ENCODE results near the gene GSTP1. TPM values are rescaled to one million over a fixed set of nuclear protein-coding genes. Genes with fewer than 3 reads are reported as not detected.

GSTP1 gene
- total RNA-seq, 1 donor from 2014 or later = 696 TPM

DNA sequence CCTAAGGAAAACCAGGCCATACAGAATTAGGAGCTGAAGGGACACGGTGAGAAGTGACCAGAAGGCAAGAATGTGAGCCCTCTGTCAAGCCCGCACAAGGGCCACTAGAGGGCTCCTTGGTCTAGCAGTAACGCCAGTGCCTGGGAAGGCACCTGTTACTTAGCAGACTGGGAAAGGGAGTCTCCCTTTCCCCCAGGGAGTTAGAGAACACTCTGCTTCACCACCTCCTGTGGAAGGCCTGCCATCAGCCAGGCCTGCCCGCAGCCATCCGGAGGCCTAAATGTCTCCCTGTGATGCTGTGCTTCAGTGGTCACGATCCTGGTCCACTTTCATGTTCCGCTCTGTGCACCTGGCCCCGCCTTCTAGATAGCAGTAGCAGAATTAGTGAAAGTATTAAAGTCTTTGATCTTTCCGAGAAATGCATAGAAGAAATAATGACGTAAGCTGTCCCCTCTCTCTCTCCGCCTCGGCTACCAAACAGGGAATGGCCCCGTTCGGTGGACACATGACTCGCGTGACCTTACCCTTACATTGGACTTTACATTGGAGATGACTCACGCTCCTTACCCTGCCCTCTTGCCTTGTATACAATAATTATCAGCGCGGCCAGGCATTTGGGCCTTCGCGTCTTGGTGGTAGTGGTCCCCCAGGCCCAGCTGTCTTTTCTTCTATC, 10.7 kb upstream of the GSTP1 start:
- Mint-ChIP-seq H3K27ac (ENCODE audit: unreplicated experiment) (no peak overlapping the region), H3K4me3 (ENCODE audit: unreplicated experiment) (no peak overlapping the region), H3K27me3 (ENCODE audit: unreplicated experiment) (peaks cover 2% of the 10 kb centered on the region), H3K9me3 (ENCODE audit: unreplicated experiment) (no peaks in the 10 kb centered on the region), H3K4me1 (ENCODE audit: unreplicated experiment) (peaks cover 6% of the 10 kb centered on the region), H3K36me3 (ENCODE audit: low read depth, unreplicated experiment) (no peaks in the 10 kb centered on the region)
- DNase-seq (ENCODE audit: low spot score) = peak; percentile 47
- peak; percentile 37 for TF ChIP-seq CTCF (IDR thresholded peaks at IDR 0.05; ENCODE audit: unreplicated experiment)

- H3K9me3 Mint-ChIP-seq (ENCODE audit: unreplicated experiment) = no peaks in the 10 kb centered on the region
- no peak overlapping the region for H3K4me3 Mint-ChIP-seq (ENCODE audit: unreplicated experiment)
- peaks cover 6% of the 10 kb centered on the region for H3K4me1 Mint-ChIP-seq (ENCODE audit: unreplicated experiment)
- no peak overlapping the region for H3K27ac Mint-ChIP-seq (ENCODE audit: unreplicated experiment)
- H3K36me3 Mint-ChIP-seq (ENCODE audit: low read depth, unreplicated experiment) = no peaks in the 10 kb centered on the region
- no peak for DNase-seq (ENCODE audit: low spot score)
- peaks cover 6% of the 10 kb centered on the region for H3K27me3 Mint-ChIP-seq (ENCODE audit: unreplicated experiment)
- TF ChIP-seq CTCF (IDR thresholded peaks at IDR 0.05; ENCODE audit: unreplicated experiment) = no peak
Observed at GRCh38 chr11:67574938-67575337, 8.7 kb upstream of the GSTP1 start.

DNA sequence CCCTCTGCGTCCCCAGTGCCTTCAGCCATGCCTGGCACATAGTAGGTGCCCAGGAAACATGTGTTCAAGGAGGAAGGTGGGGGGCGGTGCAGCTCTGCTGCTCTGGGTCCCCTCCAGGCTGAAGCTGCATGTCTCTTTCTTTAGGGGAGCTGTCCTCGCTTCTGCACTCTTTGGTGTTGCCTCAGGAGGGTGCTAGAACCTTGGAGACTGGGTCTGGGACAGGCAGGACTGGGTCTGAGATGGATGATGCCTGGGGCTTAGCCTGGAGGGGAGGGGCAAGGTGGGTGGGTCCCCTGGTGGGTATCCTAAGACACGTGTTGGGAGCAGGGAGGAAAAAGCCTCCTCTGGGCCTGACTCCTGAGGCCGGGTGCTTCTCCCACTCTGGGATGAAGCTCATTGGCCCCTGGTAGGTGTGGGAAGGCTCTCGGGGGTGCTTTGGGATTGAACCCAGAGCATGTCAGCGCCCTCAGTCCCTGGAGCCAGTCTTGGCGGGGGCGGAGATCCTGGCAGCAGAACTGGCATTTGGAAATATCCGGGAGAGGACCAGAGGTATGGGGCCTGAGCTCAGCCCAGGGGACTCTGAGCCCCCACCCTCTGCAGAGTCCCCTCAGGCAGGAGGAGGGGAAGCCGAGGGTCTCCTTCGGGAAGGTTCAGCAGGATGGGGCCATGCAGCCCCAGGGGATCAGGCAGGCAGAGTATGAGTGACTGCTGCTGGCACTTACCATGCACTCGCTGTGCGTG, 6.7 kb upstream of the GSTP1 start:
- Mint-ChIP-seq H3K4me1 (ENCODE audit: unreplicated experiment) (peaks cover 6% of the 10 kb centered on the region), H3K4me3 (ENCODE audit: unreplicated experiment) (no peak overlapping the region), H3K36me3 (ENCODE audit: low read depth, unreplicated experiment) (no peaks in the 10 kb centered on the region), H3K9me3 (ENCODE audit: unreplicated experiment) (no peaks in the 10 kb centered on the region), H3K27ac (ENCODE audit: unreplicated experiment) (no peak overlapping the region), H3K27me3 (ENCODE audit: unreplicated experiment) (peaks cover 8% of the 10 kb centered on the region)
- DNase-seq (ENCODE audit: low spot score) = no peak
- TF ChIP-seq CTCF (IDR thresholded peaks at IDR 0.05; ENCODE audit: unreplicated experiment) = no peak

DNA sequence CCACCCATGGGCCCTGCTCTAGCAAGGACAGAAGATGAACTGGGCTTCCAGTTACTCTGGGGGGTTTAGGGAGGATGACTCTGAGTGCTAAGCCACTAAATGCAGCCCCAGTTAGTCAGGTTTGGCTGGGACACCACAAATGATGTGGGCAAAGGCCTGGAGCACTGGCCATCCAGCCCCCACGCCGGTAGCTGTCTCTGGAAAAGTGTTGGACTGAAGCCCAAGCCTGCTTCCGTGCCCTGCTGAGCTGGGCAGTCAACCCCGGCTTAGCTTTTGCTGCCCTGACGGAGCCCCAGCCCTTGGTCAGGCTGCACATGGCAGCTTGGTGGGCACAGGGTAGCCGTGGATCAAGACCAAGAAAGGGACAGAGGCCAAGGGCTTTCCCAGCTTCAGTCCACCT, 5.7 kb upstream of the GSTP1 start:
- Mint-ChIP-seq H3K4me3 (ENCODE audit: unreplicated experiment) (no peak overlapping the region), H3K36me3 (ENCODE audit: low read depth, unreplicated experiment) (no peaks in the 10 kb centered on the region), H3K27me3 (ENCODE audit: unreplicated experiment) (peaks cover 12% of the 10 kb centered on the region), H3K4me1 (ENCODE audit: unreplicated experiment) (peaks cover 12% of the 10 kb centered on the region), H3K27ac (ENCODE audit: unreplicated experiment) (no peak overlapping the region), H3K9me3 (ENCODE audit: unreplicated experiment) (no peaks in the 10 kb centered on the region)
- no peak for TF ChIP-seq CTCF (IDR thresholded peaks at IDR 0.05; ENCODE audit: unreplicated experiment)
- no peak for DNase-seq (ENCODE audit: low spot score)

DNA sequence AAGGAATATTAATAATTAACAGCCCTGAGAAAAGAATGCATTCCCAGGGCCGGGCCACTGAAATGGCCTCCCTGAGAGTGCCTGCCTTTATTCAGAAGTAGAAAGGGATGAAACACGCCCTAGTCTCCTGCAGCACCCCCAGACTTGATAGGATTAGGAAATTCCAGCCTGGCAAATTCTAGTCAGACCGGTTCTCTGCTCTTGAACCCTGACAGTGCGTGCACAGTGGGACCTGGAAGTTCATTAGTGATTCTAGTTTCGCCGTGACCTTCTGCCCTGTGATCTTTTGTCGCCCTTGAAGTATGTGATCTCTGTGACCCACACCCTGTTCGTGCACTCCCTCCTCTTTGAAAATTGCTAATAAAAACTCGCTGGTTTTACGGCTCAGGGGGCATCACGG, 2.1 kb upstream of the GSTP1 start:
- Mint-ChIP-seq H3K9me3 (ENCODE audit: unreplicated experiment) (no peaks in the 10 kb centered on the region), H3K36me3 (ENCODE audit: low read depth, unreplicated experiment) (peaks cover 16% of the 10 kb centered on the region), H3K4me3 (ENCODE audit: unreplicated experiment) (no peak overlapping the region), H3K27me3 (ENCODE audit: unreplicated experiment) (peaks cover 12% of the 10 kb centered on the region), H3K4me1 (ENCODE audit: unreplicated experiment) (peaks cover 20% of the 10 kb centered on the region), H3K27ac (ENCODE audit: unreplicated experiment) (no peak overlapping the region)
- no peak for DNase-seq (ENCODE audit: low spot score)
- no peak for TF ChIP-seq CTCF (IDR thresholded peaks at IDR 0.05; ENCODE audit: unreplicated experiment)

Measured in endothelial cell (in vitro differentiated cells).